ENCODE measurements around the gene SMAP1.
A peak's percentile ranks its signal among the peaks of the same experiment; 100 is the strongest.

Gene SMAP1

DNA sequence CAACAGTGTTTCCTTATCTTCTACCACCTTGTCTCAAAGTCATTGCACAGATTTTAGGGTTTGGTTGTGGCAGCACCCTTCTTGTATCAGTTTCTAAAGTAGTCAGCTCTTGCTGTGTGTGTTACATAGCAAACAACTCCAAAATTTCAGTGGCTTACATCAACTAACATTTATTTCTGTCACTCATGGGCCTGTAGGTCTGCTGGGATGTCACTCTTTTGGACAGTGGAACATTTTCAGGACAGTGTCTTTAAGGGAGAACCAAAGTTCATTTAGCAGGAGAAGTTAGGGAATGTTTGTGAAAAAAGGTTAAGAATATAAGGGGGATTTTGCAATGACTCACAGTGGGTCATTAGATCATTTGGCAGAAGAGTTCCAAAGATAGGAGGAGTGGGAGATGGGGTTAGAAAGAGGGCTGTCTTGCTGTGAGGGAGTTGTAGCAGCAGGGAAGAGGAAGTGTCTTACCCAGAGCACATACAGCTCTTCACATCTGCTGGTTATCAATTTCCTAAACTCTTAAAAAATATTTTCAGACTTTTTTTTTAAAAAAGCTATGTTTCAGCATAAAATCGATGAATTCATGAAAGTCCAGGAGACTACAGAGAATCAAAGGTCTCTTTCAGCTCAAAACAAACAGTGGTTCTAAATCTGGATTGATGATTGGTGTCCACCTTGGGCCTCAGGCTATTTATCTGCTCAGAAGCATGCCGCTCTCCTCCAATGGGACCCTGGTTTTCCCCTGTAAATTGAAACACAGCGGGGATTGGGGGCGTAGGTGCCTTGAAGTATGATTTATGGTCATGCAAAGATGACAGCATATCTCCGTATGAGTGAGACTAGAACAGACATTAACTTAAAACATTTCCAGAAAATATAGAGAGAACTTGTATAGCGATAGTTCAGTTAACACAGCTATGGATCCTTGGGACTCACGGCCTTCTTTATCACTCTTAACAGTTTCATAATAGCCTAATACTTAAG lies 171.9 kb downstream of the SMAP1 start:
- DNase-seq (ENCODE audit: low read depth in 2 of 2, low spot score in 1 of 2): no peak

DNA sequence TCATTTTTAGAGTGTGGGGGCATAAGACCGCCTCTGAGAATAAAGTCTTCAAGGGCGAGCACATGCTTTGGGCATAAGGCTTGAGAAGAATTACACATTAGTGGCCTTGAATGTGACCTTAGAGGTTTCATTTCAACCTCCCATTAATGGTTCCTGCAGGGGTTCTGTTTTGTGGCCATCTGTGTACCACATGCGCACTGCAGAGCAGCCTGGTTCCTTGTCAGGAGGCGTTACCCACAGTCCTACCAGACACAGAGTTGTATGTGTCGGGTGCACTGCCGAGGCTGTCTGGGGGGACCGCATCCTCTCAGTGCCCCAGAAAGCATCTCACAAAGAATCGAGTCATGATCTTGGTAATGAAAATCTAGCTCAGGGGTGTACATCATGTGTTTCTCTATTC lies 173.4 kb downstream of the SMAP1 start:
- DNase-seq (ENCODE audit: low read depth in 2 of 2, low spot score in 1 of 2): no peak

DNA sequence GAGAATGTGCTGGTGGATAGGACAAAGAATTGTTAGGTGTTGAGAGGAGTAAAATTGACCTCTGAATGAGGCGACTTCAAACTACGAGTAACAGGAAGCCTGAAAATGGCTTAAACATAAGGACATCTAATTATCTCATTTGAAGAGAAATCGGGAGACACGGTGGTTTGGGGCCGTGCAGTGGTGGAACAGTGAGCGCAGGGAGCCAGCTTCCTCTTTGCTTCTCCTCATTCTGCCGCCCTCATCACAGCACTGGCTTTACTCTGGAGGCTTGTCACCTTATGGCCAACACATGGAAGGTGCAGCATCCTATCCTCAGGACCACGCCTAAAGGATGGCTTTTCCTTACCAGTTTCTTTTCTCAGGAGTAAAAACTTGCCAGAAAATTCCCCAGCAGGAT lies 174.9 kb downstream of the SMAP1 start:
- no peak for DNase-seq (ENCODE audit: low read depth in 2 of 2, low spot score in 1 of 2)

DNA sequence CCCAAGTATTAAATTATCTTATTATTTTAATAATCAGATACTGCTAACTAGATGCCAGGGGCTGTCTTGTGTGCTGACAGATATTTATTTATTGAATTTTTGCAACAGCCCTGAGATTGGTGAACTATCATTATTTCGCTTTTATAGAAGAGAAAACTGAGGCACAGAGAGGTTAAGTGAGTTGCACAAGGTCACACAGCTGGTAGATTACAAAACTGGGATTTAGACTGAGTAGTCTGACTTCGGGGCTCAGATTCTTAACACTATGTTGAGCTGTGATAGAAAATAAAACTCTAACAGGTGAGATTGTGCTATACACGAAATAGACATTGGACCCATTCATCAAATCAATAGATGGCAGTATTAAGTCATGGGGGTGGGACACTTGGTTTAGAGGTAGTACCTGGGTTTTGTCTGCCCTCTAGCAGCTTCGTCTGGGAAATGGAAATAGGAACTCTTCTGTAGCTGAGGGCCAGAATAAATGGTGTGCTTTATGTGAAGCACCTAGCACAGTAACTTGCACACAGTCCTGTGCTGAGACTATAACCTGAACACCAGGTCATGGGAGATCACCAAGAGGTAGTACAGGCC lies 175.7 kb downstream of the SMAP1 start:
- DNase-seq (ENCODE audit: low read depth in 2 of 2, low spot score in 1 of 2): no peak

DNA sequence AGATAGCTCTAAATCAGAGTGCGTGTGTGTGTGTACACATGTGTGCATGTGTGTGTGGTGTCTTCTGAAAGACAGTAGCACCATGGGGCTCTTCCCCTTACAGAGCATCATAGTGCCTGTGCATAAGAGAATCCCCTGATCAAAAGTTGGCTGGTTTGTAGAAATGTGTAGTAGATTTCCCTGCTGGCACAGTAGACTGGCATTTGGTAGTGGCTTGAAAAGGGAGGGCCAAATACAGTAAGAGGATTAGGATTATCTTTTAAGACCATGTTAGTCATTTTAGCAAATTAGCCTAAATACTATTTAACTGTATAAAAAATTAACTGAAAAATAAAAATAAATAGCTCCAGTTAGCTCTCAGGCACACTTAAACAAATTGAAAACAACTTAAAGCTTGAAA lies 176.6 kb downstream of the SMAP1 start:
- no peak for DNase-seq (ENCODE audit: low read depth in 2 of 2, low spot score in 1 of 2)

DNA sequence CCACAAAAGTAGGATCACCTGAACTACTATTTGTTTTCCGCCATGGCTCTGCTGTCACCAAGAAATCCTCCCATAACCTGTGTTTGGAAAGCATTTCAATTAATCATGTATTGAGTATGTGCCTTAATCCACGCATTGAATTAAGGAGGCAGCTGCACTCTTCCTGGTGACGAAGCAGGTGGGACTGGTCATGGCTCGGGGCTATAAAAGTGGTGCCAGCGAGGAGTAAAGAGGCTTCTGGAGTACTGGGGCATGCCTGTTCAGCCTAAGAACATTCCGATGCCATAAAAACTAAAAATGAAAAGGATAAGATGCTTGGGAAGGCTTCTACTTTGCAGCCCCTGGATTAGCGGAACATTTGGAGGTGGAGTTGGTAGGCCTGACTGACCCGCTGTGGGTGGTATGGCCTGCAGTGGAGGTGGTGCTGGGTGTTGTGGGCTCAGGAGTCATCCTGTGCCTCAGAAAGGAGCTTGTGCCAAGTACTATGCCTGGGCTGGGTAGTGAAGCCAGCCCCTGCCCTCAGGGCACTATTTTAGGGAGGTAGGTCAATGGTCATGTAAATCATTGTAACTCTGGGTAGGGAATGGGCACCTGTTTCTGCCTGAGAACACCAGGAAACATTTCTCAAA lies 178.6 kb downstream of the SMAP1 start:
- DNase-seq (ENCODE audit: low read depth in 2 of 2, low spot score in 1 of 2): no peak

DNA sequence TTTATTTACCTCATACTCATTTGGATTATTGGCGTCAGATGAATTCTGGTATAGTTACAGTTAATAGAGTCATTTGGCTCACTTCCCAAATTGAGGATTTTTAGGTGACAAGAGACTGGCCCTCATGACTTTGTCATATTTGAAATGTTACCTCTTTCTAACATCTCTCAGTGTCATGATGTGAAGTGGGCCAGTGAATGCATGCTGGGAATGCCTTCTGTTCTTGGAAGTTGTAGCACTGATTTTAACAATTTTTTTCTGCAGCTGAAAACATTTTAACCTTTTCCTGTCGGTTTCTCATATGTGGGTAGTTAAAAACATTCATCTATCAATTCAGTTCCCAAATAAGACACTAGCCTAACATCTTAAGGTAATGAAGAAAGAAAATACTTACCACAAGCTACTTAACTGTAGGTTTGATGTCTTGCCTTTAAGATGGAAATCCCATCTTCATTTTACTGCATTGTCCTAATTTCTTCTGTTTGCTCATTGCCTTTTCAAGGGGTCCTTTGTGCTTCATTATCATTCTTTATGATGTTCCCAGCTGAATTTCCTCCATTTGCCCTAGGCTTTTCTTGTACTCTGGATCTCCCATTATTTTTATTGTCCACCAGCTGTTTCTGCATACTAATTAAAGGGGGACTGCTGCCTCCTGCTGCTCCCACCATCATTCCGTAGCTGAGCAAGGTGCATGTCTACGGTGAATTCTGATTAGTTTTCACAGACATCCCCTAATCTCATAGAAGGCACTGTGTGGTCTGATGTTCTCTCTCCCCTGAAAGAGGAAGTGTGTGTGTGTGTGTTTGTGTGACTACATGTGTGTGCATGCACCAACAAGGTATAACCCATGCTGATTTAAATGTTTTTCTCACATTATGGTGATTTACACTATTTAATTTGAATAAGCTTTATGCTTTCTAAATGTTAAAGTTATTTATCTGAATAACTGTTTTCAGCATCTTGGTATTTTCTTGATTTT lies 179.7 kb downstream of the SMAP1 start:
- no peak for DNase-seq (ENCODE audit: low read depth in 2 of 2, low spot score in 1 of 2)

DNA sequence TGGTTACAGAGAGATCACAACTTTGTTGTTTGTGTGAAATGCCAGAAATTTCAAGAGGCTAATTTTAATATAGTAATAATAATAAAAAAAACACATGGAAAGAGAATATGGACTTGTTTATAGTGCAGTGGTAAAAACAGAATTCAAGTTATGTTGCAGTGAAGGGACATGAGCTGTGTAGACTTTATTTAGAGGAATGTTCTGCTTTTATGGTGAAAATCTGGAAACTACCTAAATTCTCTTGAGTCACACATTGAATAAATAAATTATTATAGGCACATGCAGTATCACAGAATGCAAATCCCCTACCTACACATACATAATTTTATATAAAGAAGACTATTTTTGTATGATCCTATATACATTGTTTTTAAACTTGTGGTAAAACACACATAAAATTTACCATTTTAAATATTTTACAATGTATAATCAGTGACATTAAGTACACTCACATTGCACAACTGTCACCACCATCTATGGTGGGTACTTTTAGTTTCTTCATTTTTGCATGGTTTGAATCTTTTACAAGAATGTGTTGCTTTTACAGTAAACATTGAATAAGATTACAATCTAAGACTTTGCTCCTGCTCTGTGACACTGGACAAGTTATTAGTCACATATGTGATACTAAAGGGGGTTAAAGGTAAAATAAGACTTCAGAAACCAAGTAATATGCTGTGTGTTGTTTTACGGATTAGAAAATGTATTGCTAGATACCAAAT lies 181.8 kb downstream of the SMAP1 start:
- no peak for DNase-seq (ENCODE audit: low read depth in 2 of 2, low spot score in 1 of 2)

DNA sequence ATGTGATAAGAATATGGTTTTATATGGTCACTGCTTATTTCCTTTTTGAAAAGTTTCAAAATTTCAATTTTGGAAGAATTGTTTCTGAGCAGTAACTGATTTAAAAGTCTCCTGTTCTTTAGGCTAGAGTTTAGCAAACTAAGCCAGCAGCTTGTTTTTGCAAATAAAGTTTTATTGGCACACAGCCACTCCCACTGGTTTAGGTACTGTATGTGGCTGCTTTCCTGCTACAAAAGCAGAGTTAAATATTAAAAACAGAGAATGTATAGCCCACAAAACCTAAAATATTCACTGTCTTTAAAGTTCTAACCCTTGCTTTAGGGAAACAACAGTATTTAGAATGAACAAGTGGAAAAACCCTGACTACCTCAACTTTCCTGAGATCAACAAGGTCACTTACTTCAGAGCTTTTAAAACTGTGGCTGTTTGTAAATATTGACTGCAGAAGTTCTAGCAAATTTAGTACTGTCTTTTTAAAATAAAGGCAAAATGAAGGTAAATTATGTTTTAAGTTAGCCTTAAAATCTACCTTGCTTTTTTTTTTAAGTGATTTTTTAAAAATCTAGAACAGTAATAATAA lies 185.1 kb downstream of the SMAP1 start:
- no peak for DNase-seq (ENCODE audit: low read depth in 2 of 2, low spot score in 1 of 2)

DNA sequence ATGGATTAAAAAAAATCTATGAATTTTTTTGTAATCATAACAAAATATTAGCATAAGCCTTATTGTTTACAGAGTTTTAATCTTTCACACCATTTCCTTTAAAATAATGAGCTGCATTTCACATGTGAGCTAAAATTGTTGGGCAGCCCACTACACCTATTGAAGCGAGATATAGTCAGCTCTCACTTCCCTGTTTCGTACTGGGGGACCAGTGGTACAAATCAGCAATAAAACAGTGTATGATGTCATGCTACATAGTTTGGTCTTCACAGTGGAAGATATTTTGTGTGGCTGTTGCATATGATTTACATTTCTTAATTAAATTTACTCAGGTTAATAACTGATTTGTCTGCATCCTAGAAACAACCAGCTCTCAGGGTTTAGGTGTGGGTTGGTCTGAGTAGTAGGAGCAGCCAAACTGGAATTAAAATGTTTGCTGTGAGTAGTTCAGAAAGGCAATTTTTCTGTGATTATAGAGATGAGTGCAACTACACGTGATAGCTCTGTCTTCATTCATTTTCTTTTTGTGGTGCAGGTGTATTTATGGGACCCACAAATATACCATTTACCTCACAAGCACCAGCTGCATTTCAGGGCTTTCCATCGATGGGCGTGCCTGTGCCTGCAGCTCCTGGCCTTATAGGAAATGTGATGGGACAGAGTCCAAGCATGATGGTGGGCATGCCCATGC lies 189.8 kb downstream of the SMAP1 start:
- no peak for DNase-seq (ENCODE audit: low read depth in 2 of 2, low spot score in 1 of 2)

DNA sequence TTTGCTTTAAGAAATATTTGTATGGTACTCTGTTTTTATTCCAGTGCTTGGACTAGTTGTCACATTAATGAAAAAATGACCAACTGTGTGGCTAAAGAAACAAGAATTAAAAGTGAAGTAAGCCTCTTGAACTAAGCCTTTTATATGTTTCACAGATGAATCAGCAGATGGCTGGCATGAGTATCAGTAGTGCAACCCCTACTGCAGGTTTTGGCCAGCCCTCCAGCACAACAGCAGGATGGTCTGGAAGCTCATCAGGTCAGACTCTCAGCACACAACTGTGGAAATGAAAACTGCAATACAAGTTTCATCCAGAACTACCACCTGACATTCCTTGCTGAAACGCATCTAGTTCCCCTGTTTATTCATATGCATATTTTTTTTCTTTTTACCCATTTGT lies 192.4 kb downstream of the SMAP1 start:
- DNase-seq (ENCODE audit: low read depth in 2 of 2, low spot score in 1 of 2): no peak

DNA sequence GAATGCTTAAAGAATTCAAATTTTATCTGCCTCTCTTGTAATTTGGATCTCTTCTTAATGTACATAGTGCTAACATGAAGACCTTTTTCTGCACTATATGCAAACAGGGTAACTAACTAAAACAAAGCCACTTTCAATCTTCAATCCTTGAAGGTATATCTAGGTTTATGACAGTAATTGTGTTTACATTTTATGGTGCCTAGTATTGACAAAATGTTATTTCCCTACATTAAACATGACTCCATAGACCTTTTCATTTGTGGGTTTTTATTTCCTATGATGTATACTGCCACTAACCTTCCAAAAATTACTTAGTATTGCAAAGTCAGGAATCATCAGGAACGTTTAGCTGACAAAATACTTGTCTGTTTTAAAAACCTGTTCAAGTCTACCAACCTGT lies 193.2 kb downstream of the SMAP1 start:
- no peak for DNase-seq (ENCODE audit: low read depth in 2 of 2, low spot score in 1 of 2)

DNA sequence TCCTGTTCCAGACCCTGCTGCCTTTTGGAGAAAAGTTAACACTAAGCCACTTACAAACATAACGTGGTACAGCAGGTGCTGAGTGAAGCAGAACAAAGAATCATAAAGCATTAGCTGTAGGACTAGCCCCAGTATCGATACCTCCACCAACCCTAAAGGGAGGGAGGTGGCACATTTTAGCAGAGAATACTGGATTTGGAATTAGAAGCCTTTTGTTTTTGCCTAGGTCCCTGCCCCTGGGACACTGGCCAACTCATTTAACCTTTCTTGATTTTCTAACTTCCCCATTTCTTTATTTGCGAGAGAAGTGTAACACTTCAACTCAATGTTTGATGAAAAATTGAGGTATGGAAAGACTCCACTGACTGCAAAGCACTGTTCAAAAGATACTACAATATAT lies 195.7 kb downstream of the SMAP1 start:
- DNase-seq (ENCODE audit: low read depth in 2 of 2, low spot score in 1 of 2): no peak

DNA sequence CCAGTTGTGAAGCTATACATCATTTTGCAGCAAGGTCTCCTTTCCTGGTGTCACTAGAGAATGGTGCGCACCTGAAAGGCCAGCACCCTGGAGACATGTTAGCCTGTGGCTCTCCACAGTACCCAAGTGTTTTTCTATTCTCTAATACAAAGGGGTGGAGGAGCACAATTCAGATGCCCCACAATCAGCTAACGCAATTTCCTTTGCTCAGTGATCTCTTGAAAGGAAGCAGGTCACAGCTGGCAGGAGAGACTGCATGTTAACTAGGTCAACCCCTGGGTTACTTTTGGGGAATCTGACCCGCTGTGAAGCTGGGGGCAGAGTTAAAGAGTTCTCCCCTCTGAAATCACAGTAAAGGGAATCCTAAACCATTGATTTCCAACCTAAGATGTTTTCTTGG lies 196.7 kb downstream of the SMAP1 start:
- DNase-seq (ENCODE audit: low read depth in 2 of 2, low spot score in 1 of 2): no peak

DNA sequence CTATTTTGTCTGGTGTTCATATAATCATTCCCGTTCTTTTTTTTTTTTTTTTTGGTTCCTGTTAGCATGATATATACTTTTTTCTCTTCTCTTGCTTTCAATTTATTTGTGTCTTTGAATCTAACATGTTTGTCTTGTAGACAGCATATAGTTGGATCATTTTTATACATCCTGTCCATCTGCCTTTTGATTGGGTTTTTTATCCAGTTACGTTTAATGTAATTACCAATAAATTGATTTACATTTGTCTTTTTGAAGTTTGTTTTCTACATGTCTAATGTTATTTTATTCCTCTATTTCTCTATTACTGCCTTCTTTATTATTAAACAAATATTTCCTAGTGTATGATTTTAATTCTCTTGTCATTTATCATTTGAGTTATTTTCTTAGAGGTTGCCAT lies 204.8 kb downstream of the SMAP1 start:
- DNase-seq (ENCODE audit: low read depth in 2 of 2, low spot score in 1 of 2): no peak

DNA sequence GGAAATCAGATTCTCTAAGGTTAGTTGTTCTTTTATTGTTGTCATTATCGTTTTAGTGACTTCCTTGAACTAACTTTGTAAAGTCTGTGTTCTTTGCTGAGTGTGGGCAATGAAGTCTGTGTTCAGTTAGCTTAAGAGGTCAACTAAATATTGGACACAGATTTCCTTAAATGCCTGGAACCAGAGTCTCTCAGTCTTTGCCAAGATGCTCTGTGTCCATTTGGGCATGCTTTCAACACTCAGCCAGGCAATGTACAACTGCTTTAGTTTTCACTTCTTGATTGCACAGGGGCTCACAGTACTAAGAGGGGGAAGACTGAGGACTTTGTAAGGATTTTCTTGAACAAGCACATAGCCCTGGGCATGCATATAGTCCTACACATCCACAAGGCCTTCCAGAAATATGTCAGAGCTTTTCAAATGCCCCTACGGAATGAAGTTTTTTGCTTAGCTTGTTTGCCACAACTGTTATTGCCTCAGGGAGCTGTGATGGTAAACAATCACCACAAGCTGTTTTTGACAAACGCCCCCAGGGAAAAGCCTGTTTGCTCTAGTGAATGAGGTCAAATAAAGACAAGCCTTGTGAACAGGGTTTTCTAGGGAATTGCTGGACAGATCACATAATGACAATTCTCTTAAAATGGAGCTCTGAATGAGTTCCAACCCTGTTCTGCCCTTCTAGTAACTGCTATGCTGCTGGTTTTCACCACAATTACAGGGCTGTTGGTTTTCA lies 206.7 kb downstream of the SMAP1 start:
- no peak for DNase-seq (ENCODE audit: low read depth in 2 of 2, low spot score in 1 of 2)

DNA sequence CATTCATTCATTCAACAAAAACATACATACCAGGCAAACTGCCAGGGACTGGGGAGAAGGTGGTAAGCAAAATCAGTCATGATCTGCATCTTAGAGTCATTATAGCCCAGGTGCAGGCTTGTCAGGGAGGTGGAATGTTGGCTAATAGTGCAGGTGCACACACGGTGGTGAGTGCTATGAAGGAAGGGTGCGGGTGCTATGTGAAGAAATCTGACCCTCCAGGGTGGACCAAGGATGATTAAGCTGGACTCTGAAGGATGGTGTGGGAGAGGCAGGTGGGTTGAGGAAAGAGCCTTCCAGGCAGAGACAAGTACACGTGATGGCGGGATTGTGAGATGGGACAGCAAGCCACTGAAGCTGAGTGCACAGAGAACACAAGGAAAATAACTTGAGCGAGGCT lies 211.8 kb downstream of the SMAP1 start:
- DNase-seq (ENCODE audit: low read depth in 2 of 2, low spot score in 1 of 2): no peak

DNA sequence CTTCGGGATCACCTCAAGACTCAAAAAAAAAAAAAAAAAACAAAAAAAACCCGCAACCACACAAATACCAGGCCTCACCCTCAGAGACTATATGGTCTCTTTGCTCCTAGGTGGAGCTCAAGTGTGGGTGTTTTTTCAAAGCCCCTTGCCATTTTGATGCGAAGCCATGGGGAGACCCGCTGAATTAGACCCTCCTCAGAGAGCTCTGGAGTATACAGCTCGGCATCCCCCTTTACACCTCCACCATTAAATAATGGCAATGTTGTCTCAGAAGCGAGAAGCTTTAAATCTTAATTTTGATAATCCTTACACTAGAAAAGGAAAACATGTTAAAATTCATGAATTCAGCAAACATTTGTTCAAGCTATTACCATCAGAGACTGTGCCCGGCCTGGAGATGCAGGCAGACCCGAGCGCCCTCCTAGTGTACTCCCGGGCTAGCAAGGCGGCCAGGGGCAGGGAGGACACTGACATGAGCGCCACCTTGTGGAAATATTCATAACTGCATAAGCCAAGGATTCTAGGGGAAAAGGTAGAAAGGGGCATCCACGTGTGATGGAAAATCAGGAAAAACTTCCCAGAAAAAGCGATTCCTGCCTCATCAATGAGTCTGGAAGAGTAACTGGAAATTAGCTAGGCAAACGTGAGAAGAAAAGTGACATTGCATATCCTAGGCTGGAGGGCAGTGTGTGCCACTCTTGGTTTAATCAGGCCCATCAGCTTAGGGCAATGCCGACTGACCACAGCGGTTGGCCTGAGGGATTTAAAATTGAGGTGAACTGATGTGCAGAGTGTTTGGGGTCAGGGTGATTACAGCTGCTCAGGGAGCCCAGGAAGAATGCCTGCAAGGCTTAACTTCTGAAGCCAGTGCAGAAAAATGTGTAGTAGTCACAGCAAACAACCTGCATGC lies 216.6 kb downstream of the SMAP1 start:
- peak in 1 of 2 donors; percentile 28 for DNase-seq (ENCODE audit: low read depth in 2 of 2, low spot score in 1 of 2)
